ENCODE results near the gene RPAP2. TPM values are rescaled to one million over a fixed set of nuclear protein-coding genes. Genes with fewer than 3 reads are reported as not detected.
A peak's percentile ranks its signal among the peaks of the same experiment; 100 is the strongest.

RPAP2 gene
- total and polyA plus RNA-seq, 4 donors: 5.0 to 24.5 (median 10.4) TPM

GRCh38 chr1:92291372-92291999 is 7.4 kb upstream of the RPAP2 start:
- Histone ChIP-seq H3K36me3 (ENCODE audit: control insufficient read depth in 4 of 4, insufficient read depth in 4 of 4, low read length in 4 of 4) (peaks cover 0 to 44% (median 19%) of the 10 kb centered on the region in 4 donors), H3K4me1 (ENCODE audit: control insufficient read depth in 5 of 5, insufficient read depth in 5 of 5, low read length in 5 of 5) (no peaks in the 10 kb centered on the region), H3K9ac (ENCODE audit: insufficient read depth in 1 of 2, low read length in 2 of 2) (no peak overlapping the region), H3K9me3 (ENCODE audit: control insufficient read depth in 4 of 4, insufficient read depth in 3 of 4, low read length in 3 of 4) (no peaks in the 10 kb centered on the region), H3K4me3 (no peak overlapping the region), H3K27ac (ENCODE audit: low read depth in 1 of 2, low read length in 1 of 2) (no peak overlapping the region), H3K27me3 (ENCODE audit: control insufficient read depth in 3 of 3, insufficient read depth in 3 of 3, low read length in 2 of 3) (no peaks in the 10 kb centered on the region)
- DNase-seq: peak; percentile 17 to 83 (median 74)
- 22 to 32% methylated on average over 3 of the region's 3 CpGs for WGBS, 2 donors
- ATAC-seq (ENCODE audit: insufficient read depth, low FRiP score): no peak
- TF ChIP-seq, protein P1, sequence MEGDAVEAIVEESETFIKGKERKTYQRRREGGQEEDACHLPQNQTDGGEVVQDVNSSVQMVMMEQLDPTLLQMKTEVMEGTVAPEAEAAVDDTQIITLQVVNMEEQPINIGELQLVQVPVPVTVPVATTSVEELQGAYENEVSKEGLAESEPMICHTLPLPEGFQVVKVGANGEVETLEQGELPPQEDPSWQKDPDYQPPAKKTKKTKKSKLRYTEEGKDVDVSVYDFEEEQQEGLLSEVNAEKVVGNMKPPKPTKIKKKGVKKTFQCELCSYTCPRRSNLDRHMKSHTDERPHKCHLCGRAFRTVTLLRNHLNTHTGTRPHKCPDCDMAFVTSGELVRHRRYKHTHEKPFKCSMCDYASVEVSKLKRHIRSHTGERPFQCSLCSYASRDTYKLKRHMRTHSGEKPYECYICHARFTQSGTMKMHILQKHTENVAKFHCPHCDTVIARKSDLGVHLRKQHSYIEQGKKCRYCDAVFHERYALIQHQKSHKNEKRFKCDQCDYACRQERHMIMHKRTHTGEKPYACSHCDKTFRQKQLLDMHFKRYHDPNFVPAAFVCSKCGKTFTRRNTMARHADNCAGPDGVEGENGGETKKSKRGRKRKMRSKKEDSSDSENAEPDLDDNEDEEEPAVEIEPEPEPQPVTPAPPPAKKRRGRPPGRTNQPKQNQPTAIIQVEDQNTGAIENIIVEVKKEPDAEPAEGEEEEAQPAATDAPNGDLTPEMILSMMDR (IDR thresholded peaks at IDR 0.05; ENCODE audit: control extremely low read depth, extremely low read depth): peak; percentile 23

GRCh38 chr1:92298213-92298572 is 666 bp upstream of the RPAP2 start:
- TF ChIP-seq, protein P1 (IDR thresholded peaks at IDR 0.05; ENCODE audit: control extremely low read depth, extremely low read depth): no peak
- Histone ChIP-seq H3K27ac (ENCODE audit: low read depth in 1 of 2, low read length in 1 of 2) (peak overlapping the region; percentile 99 to 100), H3K36me3 (ENCODE audit: control insufficient read depth in 4 of 4, insufficient read depth in 4 of 4, low read length in 4 of 4) (peaks cover 0 to 14% (median 5%) of the 10 kb centered on the region in 4 donors), H3K9ac (ENCODE audit: insufficient read depth in 1 of 2, low read length in 2 of 2) (peak overlapping the region; percentile 95 to 96), H3K4me3 (peak overlapping the region; percentile 98), H3K4me1 (ENCODE audit: control insufficient read depth in 5 of 5, insufficient read depth in 5 of 5, low read length in 5 of 5) (peaks cover 0 to 20% (median 8%) of the 10 kb centered on the region in 5 donors), H3K27me3 (ENCODE audit: control insufficient read depth in 3 of 3, insufficient read depth in 3 of 3, low read length in 2 of 3) (no peaks in the 10 kb centered on the region), H3K9me3 (ENCODE audit: control insufficient read depth in 4 of 4, insufficient read depth in 3 of 4, low read length in 3 of 4) (no peaks in the 10 kb centered on the region)
- ATAC-seq (ENCODE audit: insufficient read depth, low FRiP score) (no peak), DNase-seq (peak in 1 of 3 donors; percentile 56)
- 3 to 12% methylated on average over 3 of the region's 3 CpGs for WGBS, 2 donors

DNA sequence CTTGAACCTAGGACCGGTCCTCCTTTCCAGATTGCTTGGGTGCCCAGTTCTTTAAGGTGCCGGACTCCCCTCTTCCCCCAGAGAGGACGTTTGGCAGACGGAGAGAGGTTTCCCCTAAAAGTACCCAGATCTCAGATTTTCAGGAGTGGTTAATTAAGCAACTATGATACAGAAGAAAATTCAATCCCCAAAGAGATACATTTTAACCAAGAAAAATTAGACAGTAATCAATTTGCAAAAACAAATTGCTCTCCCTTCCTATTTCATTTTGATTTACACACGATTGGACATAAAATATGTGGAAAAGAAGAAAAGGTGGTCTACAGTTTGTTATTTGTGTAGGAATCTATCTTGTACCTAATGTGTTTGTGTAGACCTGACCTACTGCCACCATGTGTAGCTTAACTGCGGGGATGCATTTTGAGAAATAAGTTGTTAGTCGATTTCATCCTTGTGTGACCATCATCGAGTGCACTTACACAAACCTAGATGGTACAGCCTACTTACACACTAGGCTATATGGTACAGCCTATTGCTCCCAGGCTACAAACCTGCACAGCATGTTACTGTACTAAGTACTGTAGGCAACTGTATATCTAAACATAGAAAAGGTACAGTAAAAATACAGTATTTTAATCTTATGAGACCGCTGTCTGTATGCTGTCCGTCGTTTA is 755 bp downstream of the RPAP2 start:
- WGBS, 2 donors: 41 to 48% methylated on average over 11 of the region's 11 CpGs
- ATAC-seq (ENCODE audit: insufficient read depth, low FRiP score) (no peak), DNase-seq (peak in 2 of 3 donors; percentile 29 to 34)
- Histone ChIP-seq H3K9ac (ENCODE audit: insufficient read depth in 1 of 2, low read length in 2 of 2) (peak overlapping the region; percentile 88 to 96), H3K4me3 (peak overlapping the region; percentile 98), H3K9me3 (ENCODE audit: control insufficient read depth in 4 of 4, insufficient read depth in 3 of 4, low read length in 3 of 4) (no peaks in the 10 kb centered on the region), H3K27me3 (ENCODE audit: control insufficient read depth in 3 of 3, insufficient read depth in 3 of 3, low read length in 2 of 3) (no peaks in the 10 kb centered on the region), H3K36me3 (ENCODE audit: control insufficient read depth in 4 of 4, insufficient read depth in 4 of 4, low read length in 4 of 4) (peaks cover 0 to 12% (median 5%) of the 10 kb centered on the region in 4 donors), H3K4me1 (ENCODE audit: control insufficient read depth in 5 of 5, insufficient read depth in 5 of 5, low read length in 5 of 5) (peaks cover 0 to 20% (median 8%) of the 10 kb centered on the region in 5 donors), H3K27ac (ENCODE audit: low read depth in 1 of 2, low read length in 1 of 2) (peak overlapping the region; percentile 99 to 100)
- TF ChIP-seq, protein P1 (IDR thresholded peaks at IDR 0.05; ENCODE audit: control extremely low read depth, extremely low read depth): no peak
